SK-N-SH treated with all-trans-retinoic acid at 6 μM for 48 hours (cell line): Measurements from ENCODE around the gene WHRN.

Experiments used
- ARNTL ChIP-seq: fragments of 450-650 bp; formaldehyde crosslinking; IDR thresholded peaks from 2 replicates; pipeline ENCODE4 v1.5.0; 2020; ENCODE audit warnings: low read depth, mild to moderate bottlenecking, moderate library complexity, borderline replicate concordance
- CREB5 ChIP-seq: fragments of 250-450 bp; sonication (Bioruptor Pico); IDR thresholded peaks from 2 replicates; pipeline ENCODE4 v1.5.1; 2020; ENCODE audit warnings: low read depth, mild to moderate bottlenecking, moderate library complexity
- ISL1 ChIP-seq: fragments of 250-450 bp; sonication (Bioruptor Pico); IDR thresholded peaks from 2 replicates; pipeline ENCODE4 v2.1.2; 2022; ENCODE audit warnings: mild to moderate bottlenecking, moderate library complexity
- RARB ChIP-seq: fragments of 250-450 bp; sonication (Bioruptor Pico); IDR thresholded peaks from 2 replicates; pipeline ENCODE4 v1.8.0; 2021; ENCODE audit warnings: mild to moderate bottlenecking, moderate library complexity
- SNAI2 ChIP-seq: fragments of 250-450 bp; sonication (Bioruptor Pico); IDR thresholded peaks from 2 replicates; pipeline ENCODE4 v1.5.0; 2020; ENCODE audit warnings: mild to moderate bottlenecking, moderate library complexity
- TCF4 ChIP-seq: fragments of 250-450 bp; sonication (Bioruptor Pico); IDR thresholded peaks from 2 replicates; pipeline ENCODE4 v1.8.0; 2021; ENCODE audit warnings: mild to moderate bottlenecking, moderate library complexity, borderline replicate concordance
- TOX ChIP-seq: fragments of 250-450 bp; sonication (Bioruptor Pico); IDR thresholded peaks from 2 replicates; pipeline ENCODE4 v1.8.0; 2021; ENCODE audit warnings: mild to moderate bottlenecking, moderate library complexity, borderline replicate concordance
- ZFP3 ChIP-seq: fragments of 250-450 bp; sonication (Bioruptor Pico); IDR thresholded peaks from 2 replicates; pipeline ENCODE4 v1.5.0; 2020; ENCODE audit warnings: mild to moderate bottlenecking, moderate library complexity
- ZNF8 ChIP-seq: fragments of 450-650 bp; formaldehyde crosslinking; IDR thresholded peaks from 2 replicates; pipeline ENCODE4 v1.5.0; 2020; ENCODE audit warnings: mild to moderate bottlenecking, moderate library complexity
- TF ChIP-seq, protein P1 (sequence below): fragments of 250-450 bp; sonication (Bioruptor Pico); IDR thresholded peaks from 2 replicates; pipeline ENCODE4 v1.8.0; 2020; ENCODE audit warnings: mild to moderate bottlenecking, moderate library complexity, borderline replicate concordance

GRCh38 chr9:114404531-114404930 is 100.7 kb downstream of the WHRN start:
- no peak for TF ChIP-seq RARB
- TF ChIP-seq, protein P1, sequence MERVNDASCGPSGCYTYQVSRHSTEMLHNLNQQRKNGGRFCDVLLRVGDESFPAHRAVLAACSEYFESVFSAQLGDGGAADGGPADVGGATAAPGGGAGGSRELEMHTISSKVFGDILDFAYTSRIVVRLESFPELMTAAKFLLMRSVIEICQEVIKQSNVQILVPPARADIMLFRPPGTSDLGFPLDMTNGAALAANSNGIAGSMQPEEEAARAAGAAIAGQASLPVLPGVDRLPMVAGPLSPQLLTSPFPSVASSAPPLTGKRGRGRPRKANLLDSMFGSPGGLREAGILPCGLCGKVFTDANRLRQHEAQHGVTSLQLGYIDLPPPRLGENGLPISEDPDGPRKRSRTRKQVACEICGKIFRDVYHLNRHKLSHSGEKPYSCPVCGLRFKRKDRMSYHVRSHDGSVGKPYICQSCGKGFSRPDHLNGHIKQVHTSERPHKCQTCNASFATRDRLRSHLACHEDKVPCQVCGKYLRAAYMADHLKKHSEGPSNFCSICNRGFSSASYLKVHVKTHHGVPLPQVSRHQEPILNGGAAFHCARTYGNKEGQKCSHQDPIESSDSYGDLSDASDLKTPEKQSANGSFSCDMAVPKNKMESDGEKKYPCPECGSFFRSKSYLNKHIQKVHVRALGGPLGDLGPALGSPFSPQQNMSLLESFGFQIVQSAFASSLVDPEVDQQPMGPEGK = no peak
- no peak for TF ChIP-seq ZNF8 (CRISPR knock-in tag)
- no peak for TF ChIP-seq ISL1 (CRISPR knock-in tag)
- no peak for TF ChIP-seq CREB5 (CRISPR knock-in tag)
- TF ChIP-seq TOX (CRISPR knock-in tag) = no peak
- TF ChIP-seq TCF4 (CRISPR knock-in tag) = no peak
- no peak for TF ChIP-seq ZFP3 (CRISPR knock-in tag)
- TF ChIP-seq ARNTL (CRISPR knock-in tag) = no peak
- TF ChIP-seq SNAI2 (CRISPR knock-in tag) = no peak
